HG03378 (cell line): ENCODE data around the gene PLEKHA6.
"Not testable (repeated sequence)": the region's sequence is repeated elsewhere in the genome, so short reads cannot be mapped to it uniquely, and the experiment has no call there.

Experiments used
- ATAC-seq: cut with Tn5 transposase; IDR thresholded peaks from one replicate; pipeline ENCODE4 v1.9.1; 2021; ENCODE audit warnings: mild to moderate bottlenecking, moderate library complexity; ENCODE audit not compliant: unreplicated experiment

PLEKHA6 gene

DNA sequence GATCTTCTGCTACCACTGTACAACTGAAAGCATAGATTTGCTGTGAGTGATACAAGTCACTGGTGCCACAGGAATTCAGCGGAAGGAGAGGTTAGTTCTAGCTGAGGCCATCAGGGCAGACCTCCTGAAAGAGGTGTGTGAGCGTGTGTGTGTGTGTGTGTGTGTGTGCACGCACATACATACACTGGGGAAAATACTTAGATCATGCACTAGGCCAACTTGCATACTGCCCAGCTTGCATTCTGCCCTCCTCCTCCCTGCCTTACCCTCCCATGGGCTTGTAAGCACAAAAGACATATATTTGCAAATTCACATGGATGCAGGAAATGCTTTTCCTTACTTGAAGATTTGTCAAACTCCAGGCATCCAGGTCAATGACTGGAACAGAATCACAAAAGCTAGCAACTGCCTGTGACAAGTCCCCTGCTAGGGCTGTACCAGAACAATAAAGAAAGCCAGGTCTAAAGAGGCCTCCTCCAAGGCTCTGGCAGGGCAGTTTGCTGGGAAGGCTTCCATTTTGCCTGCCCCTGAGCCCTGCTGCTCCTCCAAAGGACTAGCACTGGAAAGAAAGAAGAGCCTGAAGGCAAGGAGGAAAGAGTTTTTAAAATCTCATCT lies 23.2 kb downstream of the PLEKHA6 start:
- ATAC-seq, result no peak

DNA sequence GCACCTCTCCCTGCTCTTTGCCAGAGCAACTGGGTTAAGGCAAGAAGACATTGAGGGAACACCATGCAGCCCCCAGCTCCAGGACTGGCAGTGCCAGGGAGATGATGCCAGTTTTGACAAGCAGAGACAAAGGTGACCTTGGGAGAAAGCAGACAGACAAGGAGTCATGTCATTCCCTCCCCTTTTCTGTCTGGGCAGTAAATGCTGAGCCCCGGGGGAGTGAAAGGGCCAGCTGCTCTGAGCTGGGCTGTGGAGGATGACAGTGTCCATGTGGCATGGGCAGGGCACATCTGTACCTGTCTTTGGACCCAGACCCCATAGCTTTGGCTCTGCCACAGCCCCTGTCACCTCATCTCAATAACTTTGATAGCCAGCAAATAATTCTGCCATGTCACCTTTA lies 24.2 kb downstream of the PLEKHA6 start:
- ATAC-seq, result no peak

DNA sequence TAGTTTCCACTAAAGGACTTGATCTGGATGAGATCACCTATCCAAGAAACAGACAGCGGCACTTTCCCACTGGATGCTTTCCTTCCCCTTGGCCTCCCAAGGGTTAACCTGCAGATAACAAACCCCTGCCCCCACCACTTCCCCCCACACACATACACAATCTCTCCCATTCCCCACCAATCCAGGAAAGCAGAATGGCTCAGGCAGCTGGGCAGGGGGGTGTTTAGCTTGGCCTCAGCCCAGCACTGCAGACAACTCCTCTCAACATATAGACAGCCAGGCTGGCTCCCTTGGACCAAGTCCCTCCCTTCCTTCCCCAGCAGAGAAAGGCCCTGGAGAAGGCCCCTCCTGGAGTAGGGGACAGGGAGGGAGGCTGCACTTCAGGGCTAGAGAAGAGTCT lies 24.6 kb downstream of the PLEKHA6 start:
- ATAC-seq, result no peak

DNA sequence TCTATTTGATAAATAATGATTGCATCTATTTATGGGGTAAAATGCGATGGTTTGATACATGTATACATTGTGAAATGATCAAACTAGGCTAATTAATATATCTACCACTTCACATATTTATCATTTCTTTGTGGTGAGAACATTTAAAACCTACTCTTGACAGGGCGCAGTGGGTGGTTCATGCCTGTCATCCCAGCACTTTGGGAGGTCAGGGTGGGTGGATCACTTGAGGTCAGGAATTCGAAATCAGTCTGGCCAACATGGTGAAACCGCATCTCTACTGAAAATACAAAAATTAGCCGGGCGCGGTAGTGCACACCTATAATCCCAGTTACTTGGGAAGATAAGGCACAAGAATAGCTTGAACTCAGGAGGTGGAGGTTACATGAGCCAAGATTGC lies 25.3 kb downstream of the PLEKHA6 start:
- ATAC-seq, result no peak

DNA sequence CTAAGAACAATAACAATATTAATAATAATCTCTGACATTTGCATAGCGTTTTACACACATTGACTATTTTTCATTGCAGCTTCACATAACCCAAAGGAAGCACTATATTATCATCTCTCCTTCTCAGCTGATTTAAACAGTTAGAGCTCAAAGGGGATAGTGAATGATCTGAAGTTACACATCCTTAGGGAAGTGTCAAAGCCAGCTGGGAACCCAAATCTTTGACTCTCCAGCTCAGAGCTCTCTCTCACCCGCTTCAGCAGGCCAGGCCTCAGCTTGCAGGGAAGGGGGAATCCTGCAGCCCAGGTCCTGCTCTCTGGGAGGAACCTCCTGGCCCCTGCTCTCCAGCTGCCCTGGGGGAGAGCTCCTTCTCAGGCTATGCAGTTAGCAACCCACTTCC lies 26.3 kb downstream of the PLEKHA6 start:
- no peak for ATAC-seq

DNA sequence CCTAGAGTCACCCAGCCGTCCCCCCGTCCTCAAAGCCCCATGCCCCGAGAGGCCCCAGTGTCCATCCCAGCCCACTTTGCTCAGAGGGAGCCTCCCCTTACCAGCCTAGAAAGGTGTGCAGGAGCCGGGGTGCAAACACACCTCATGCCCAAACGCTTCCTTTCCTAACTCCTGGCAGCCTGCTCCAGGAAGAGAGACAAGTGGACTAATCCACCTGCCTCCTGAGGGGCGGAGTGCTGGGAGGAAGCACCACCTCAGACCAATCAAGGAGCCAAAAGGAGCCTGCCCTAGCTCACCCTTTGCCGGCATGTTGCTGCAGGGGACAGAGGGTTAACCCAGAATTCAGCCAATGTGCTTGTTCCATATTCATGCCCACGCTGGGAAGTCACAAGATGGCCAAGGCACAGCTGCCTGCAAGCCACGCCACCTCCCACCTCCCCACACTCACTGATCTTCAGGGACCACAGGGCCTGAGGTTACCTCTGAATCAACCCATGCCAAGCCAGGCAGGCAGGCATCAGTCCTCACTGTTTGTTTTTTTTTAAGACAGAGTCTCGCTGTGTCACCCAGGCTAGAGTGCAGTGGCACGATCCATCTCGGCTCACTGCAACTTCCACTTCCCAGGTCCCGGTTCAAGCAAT lies 27.8 kb downstream of the PLEKHA6 start:
- ATAC-seq, result no peak

DNA sequence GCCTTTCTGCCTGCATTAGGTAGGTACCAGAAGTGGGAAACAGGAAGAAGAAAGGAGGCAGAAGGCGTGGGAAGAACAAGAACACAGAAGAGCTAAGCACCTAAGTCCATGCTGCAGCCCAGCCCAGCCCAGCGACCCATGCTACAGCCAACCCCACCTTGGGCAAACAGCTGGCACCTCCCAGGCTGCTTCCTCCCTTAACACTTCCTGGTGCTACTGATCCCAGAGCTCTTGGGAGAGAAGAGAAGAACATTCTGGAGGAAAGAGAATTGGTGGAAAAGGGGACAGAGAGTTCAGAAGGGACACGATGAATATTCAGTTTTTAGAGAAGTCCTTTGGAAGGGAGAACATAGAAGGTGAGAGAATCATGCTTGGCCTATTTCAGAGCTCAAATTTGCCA lies 28.5 kb downstream of the PLEKHA6 start:
- ATAC-seq, result no peak

DNA sequence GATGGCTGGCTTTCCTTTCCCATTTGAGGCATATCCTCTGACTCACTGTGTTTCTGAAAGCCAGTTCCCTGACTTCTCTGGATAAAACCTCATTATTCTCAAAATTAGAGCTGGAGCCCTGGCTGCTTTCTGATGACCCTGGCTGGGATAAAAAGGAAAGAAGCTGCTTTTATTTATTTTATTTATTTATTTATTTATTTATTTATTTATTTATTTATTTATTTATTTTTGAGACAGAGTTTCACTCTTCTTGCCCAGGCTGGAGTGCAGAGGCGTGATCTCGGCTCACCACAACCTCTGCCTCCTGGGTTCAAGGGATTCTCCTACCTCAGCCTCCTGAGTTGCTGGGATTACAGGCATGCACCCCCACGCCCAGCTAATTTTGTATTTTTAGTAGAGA lies 31.9 kb downstream of the PLEKHA6 start:
- not testable (repeated sequence) for ATAC-seq

DNA sequence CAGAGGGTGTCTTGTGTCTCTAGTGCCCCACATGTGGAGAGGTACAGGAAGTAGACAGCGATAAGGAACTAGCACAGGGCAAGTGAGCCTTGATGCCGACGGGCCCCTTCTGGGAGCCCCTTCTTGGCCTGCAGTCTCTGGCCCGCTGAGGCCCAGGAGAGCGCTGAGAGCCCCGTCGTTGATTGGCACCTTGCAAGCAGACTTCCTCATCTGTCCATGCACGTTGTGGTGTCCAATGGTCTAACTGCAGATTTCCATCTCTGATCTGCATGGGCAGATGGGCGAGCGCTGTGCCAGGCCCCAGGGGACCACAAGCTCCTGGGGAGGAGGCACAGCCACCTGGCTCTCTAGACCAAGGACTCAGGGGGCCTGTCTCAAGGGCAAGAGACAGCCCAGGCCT lies 32.4 kb downstream of the PLEKHA6 start:
- no peak for ATAC-seq

DNA sequence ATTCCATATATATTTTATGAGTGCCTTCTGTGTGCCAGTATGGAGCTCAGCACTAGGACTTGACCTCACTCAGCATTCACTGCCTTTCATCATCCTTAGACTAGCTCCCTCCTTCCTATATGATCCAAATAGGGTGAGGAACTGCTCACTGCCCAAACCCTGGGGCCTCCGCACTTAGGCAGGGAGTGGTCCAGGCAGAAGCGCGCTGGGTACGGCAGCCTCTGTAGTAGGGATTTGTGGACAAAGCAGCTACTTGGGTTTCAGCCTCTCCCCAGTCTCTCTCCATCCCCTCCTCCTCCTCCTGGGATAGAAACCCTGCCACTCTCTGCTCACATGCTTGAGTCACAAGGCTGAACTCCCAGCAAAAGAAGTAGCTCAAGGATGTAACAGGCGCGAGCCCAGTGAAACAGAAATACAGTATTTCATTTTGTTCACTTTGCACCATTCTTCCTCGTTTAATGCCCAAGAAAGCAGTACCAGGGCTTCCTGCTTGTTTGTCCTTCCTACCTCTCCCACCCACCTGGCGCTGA lies 32.9 kb downstream of the PLEKHA6 start:
- no peak for ATAC-seq

DNA sequence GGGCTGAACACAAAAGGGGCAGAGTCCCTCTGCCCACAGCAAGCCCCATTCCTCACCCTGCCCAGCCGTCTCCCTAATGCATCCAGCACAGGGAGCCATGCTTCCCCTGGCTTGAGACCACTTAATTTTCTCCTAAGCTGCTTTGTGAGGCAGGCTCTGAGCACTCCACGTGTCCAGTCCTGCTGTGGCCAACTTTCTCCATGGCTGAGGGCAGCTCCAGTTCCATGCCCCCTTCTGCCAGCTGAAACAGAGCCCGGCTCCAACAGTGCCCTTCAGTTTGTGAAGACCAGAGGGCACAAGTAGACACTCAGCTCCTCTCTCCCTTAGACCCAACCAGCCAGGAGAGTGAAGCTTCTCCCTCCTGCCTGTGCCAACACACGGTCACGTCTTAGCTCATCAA lies 33.8 kb downstream of the PLEKHA6 start:
- no peak for ATAC-seq

DNA sequence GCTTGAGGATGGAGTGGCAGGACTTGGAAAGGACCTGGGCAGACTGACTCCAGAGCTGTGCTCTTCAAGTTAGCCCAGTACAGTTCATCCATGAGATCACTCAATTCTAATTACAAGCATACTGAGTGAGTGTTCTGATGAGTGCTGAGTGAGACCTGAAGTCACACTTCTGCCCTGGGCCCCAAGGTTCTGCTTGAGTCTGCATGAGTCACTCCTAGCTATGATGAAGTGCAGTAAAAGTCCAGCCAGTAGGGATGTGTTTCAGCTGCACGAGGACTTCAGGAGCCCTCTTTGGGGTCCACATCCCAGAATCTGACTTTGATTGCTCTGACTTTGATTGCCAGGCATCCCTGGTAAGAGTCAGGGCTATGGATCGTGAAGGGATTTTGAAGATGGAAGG lies 35.8 kb downstream of the PLEKHA6 start:
- ATAC-seq, result no peak

DNA sequence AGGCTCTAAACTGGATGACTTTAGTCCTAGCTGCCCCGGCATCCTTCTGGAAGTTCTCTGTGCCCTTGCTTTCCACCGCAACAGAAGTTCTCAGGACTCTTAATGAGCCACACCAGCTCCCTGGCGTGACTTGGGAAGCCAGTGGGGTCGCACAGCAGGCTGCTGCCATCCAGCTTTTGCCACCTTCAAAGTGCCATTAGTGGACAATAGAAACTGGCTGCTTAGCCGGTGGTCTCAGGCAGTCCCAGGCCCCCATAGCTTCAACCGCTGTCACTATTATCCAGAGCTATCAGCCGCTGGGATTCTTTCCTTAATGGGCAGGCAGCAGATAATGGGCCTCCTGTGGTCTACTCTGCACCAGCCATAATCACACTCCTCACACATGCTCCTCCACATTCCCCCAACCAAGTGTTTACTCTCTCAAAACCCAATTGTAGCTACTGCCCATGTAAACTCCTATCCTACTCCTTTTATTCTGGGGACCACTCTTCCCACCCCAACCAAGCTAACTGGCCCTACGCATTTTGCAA lies 37.3 kb downstream of the PLEKHA6 start:
- no peak for ATAC-seq

DNA sequence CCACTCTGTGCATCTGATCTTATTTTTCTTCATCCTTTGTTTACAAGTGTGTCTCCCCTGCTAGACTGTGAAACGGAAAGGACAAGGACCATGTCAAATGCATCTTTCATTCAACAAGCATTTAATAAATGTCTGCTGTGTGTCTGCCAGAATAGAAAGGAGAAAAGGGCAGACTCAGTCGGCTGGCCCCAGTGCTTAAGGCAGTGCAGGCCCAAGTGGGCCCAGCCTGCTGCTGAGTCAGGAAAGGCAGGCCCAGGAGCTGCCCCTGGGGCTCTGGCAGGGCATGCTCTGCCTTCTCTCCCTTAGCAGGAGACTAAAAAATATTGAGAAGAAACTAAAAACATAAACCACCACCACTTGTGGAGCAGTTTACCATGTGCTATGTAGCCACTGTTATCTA lies 38.1 kb downstream of the PLEKHA6 start:
- no peak for ATAC-seq

DNA sequence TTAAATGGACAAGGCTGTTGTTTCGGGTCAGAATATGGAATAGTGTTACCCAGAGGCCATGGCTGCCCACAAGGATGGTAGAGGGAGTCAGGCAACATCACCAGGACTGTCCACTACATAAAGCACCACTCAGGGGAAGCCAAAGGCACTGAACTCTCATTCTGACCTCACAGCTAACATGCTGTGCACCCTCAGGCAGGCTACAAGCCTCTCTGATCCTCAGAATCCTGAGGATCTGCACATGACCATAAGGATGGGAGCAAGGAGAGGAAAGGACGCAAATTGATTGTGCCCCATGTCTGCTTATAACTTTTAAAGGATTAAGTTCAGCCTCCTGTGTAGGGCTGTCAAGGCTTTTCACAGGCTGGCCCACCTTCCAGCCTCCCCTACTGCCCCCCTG lies 38.7 kb downstream of the PLEKHA6 start:
- no peak for ATAC-seq

DNA sequence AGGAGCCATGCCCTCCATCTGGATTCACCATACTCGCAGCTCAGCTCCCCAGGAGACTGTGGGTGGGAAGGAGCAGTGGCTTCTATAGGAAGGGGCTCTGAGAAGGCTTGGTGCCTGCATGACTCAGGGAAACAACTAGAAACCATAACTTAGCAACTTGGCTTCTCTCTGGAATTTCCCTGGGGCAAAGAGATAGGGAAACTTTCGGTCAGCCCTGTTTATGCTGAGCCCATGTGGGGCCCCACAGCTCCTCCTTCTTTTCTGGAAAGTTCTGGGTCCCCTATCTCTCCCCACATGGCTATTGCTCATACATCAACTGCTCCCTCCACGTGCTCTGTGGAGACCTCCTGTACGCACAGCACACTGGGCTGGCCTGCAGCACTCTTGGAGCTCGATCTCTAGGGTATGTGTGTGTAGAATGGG lies 39.3 kb downstream of the PLEKHA6 start:
- ATAC-seq, result no peak

DNA sequence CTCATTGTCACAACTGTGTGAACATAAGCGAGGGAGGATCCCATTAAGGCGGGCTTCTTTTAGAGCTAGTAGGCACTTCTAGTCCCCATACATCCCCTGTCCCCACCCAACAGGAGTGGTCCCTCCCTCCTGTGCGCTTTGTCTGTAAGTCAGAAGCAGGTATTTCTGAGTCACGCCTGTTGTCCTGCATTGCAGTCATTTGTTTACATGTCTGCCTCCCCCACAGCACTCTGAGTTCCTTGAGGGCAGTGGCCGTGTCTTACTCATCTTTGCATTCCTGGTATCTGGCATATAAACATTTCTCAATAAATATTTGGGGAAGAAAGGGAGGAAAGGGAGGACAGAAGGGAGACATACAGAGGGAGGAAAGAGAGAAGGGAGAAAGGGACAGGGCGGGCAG lies 40.3 kb downstream of the PLEKHA6 start:
- no peak for ATAC-seq

DNA sequence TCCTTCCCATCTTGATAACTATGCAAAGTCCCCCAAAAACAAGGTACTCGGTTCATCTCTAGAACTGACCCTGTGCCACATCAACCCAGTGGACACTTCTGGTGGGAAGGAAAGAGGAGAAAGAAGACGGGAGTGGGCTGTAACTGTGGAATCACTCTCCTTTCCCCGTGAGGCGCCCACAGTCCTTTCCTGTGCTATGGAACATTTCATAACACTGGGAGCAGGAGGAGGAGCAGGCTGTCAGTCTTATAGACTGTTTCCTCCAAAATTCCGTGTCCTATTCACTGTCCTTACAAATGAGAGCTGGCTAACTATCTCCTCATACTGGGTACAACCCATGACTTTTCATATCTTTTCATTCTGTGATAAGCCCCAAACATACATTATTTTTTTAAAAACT lies 40.7 kb downstream of the PLEKHA6 start:
- no peak for ATAC-seq

DNA sequence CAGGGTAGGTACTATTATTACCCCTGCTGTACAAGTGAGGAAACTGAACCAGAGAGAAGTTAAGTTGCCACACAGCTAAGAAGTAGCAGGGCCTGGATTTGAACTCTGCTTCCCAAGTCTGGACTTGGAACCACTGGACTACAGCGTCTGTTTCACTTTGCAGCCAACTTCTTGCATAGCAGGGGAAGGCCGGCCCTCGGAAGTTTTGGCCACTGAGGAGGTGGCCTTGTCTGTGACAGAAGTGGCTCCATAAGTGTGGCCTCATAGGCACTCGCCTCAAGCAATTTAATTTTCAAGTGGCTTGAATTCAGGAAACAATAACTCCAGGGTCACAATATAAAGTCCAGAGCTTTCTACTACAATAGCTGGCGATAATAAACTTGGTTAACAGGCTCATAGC lies 41.4 kb downstream of the PLEKHA6 start:
- no peak for ATAC-seq

DNA sequence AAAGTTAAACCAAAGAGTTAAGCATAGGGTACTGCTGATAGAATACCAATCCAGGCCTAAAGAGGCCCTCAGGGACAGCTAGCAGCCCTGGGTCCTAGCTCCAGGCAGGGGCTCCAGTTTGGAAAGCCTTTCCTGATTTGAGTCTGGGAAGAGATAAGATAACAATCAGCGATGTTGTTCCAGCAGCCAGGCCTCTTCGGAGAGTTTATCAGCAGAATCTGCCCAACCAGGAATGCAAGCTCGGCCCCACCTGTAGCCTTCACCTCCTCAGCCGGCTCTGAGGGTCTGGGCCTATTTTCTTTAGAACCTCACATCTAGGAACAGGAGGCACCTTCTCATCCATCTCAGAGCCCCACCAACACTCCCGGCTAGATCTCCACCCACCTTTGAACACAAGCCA lies 42.6 kb downstream of the PLEKHA6 start:
- ATAC-seq, result no peak

DNA sequence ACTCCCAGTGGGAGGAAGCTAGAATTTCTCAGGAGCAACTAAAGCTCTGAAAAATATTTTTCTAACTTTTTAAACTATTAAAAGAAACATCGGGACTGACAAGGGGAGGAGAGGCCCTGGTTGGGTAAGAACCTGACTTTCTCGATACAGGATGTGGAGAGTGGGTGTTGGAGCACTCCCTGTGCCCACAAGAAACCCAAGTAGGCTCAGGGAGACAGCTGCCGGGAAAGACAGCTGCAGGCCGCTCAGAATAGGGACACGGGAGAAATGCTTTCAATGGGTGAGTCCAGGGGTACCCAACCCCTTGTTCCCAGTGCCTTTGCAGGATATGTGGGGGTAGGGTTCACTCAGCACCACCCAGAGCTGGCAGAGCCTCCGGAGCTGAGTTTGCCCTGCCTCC lies 43.6 kb downstream of the PLEKHA6 start:
- ATAC-seq, result no peak

DNA sequence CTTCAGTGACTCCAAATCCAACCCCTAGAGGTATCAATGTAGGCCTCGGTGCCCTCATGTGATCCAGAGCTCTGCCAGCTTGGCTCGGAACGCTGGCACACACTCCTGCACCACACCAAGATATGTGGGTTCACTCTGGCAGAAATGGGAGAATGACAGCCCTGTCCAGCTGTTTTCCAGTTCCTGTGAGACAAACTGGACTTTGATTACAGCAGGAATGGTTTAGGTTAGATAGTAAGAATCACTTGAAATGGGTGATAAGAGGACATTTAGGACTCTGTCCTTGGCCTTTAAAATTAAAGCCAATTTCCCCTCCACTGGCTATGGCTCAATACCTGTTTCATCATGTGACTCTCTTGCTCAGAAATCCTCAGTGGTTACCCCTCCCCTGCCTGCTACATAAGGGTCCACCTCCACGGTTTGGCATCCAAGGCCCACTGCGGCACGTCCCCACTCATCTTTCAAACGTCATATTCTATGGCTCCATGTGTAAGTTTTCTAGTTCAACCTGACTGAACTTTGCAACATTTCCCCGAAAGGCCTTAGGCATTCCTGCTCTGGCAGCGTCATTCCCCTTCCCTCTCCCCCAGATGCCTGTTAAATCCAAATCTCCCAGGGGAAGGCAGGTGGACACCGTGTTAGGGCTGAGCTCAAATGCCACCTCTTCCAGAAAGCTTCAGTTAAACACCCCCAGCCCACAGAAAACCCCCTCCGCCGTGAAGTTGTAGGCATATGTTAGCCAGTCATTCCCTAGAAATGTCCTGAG lies 44.7 kb downstream of the PLEKHA6 start:
- ATAC-seq, result no peak
